NCI-H1417 treated with DMSO at 0.1 percent for 48 hours (cell line): ENCODE data around the gene NKTR.

Experiments used
- DNase-seq: peaks from one replicate; lab custom pipeline; 2025; lab: John Stamatoyannopoulos, UW

NKTR gene

GRCh38 chr3:42662037-42662812 is 61.7 kb downstream of the NKTR start:
- DNase-seq: no peak

- DNase-seq: no peak
Observed at GRCh38 chr3:42662813-42663535, 62.5 kb downstream of the NKTR start.

DNA sequence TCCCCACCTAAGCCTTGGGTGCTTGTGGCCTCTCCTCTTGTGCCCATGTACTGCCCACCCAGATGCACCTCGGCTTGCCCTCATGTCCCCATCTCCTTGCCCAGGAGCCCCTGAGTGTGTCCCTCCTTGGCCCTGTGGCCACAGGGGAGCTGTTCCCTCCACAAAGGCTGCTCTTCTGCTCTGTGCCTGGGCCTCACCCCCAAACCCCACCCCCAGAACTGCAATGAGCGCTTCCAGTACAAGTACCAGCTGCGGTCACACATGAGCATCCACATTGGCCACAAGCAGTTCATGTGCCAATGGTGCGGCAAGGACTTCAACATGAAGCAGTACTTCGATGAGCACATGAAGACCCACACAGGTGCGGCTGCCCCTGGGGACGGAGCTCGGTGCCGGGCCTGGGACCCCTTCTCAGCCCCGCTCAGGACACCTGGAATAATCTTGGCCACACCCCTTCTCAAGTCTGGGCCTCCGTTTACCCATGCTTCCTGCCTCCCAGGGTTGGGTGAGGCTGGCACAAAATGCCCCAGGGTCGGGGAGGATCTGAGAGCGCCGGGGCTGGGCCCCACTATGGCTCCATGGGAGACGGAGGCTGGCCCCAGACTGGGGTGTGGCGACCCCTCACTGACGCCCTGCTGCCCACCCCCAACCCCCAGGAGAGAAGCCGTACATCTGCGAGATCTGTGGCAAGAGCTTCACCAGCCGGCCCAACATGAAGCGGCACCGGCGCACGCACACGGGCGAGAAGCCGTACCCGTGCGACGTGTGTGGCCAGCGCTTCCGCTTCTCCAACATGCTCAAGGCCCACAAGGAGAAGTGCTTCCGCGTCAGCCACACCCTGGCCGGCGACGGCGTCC is 63.3 kb downstream of the NKTR start:
- no peak for DNase-seq

DNA sequence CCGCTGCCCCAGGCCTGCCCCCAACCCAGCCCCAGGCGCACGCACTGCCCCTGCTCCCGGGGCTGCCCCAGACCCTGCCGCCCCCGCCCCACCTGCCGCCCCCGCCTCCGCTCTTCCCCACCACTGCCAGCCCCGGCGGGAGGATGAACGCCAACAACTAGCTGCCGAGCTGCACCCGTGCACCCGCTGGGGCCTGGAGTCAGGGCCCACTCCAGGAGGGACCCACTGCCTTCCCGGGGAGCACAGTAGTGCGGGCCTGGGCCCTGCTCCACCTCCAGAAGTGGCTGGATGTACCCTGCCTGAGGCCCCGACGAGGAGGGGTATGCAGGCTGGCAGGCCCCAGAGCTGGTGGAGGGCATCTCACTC is 63.9 kb downstream of the NKTR start:
- no peak for DNase-seq

DNA sequence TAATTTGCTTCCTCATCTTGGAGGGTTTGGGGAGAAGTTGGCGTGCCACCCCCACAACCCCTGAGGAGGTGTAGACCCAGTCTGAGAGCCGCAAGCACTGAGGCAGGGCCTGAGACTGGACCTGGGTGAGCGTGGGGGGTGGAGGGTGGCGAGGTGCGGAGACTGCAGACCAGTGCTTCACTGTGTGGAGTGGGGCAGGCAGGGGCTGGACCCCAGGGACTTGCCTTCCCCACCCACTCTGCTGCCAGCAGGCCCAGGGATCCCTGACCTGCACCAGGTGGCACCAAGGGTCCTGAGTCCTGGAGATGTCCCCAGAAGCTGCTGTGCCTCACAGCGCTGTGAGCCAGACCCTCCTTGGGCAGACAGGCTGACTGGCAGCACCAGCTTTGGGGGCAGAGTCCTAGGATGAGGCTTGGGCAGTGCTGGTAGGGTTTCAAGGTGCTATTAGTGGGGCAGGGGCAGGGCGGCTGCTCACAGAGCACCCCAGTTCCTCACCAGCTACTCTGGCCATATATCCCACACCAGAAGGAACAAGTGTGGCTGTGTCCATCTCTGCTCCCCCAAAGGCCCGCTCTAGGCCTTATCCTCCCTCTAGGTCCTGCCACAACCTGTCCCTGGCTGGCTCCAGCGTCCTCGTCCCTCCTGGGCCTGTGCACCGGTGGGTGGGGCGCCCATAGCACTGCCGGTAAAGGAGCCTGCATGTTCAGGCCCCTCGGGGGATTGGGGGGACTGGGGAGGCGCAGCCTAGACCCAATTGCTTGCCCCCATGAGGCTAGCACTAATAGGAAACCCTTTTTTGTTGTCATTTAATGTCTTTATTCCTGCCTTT is 64.8 kb downstream of the NKTR start:
- DNase-seq: no peak

DNA sequence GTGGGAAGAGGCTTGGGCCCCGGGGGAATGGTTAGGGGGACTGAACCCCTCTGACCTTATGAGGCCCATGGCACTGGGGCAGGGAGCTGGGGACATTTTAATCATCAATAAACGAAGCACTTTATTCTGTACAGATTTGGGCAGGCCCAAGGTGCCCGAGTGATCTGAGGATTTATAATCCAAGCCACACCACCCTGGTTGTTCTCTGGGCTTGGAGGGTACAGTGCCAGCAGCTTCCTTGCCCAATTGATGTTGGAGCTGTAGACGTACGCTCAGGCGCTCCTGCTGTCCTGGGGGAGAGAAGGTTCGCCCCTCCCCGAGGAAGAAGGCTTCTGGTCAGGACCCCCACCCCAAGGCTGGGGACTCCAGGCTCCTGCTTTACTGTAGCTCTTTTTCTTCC is 65.5 kb downstream of the NKTR start:
- DNase-seq: no peak

- no peak for DNase-seq
Observed at GRCh38 chr3:42666577-42666998, 66.1 kb downstream of the NKTR start.

- DNase-seq: no peak
Observed at GRCh38 chr3:42667096-42667522, 66.6 kb downstream of the NKTR start.

DNA sequence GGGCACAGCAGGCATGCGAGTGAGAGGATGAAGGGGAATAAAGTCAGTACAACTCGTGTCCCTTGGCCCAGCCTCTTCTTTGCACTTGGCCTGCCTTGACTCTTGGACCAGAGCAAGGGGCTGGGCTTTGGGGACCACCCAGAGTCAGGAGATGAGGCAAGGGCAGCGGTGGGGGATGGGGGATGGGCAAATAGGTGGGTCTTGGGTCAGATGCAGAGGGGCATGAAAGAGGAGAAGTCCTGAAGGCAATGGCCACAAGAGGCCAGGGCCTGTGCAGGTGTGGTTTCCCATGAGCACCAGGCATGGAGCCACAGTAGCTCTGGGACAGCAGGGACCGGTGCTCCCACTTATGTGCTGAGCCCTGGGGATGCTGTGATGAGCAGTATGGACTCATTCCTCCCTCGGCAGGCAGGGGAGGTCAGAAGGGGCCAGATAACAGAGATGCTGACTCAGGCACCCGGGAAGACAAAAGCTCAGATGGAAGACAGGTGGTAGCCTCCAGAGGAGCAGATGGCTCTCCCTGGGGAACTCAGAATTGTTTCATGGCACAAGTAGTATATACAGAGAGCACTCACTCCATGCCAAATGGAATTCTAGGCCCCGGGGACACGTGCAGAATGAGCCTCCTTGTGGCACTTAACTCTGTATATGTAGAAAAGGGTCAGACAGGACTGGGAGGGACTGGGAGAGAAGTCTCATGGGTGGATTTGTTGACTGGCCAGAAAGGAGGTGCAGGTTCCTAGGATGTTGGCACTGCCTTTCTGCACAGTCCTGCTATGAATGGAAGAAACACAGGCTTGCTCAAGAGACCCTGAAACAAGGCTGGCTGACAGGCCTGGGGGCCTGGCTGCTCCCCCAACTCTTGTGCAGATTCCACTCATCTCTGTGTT is 67.3 kb downstream of the NKTR start:
- no peak for DNase-seq

DNA sequence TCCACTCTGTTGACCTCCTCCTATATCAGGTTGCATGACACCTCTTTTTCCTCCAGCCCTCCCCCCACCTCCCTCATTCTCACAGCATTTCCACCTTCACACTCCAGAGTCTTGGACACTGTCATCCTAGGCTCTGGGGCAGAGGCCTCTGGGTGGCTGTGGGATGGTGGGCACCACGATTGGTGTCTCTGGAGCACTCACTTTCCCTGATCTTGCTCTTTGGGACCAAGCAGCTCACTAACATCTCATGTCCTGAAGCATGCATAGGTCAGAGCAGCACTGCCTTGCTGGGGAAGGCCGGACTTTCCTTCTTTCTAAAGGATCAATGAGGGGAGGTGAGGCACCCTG is 67.9 kb downstream of the NKTR start:
- no peak for DNase-seq

GRCh38 chr3:42668793-42669217 is 68.3 kb downstream of the NKTR start:
- DNase-seq: no peak

- no peak for DNase-seq
Observed at GRCh38 chr3:42670051-42670576, 69.6 kb downstream of the NKTR start.

- no peak for DNase-seq
Observed at GRCh38 chr3:42670670-42671069, 70.2 kb downstream of the NKTR start.

- DNase-seq: no peak
Observed at GRCh38 chr3:42672515-42672914, 72.0 kb downstream of the NKTR start.

DNA sequence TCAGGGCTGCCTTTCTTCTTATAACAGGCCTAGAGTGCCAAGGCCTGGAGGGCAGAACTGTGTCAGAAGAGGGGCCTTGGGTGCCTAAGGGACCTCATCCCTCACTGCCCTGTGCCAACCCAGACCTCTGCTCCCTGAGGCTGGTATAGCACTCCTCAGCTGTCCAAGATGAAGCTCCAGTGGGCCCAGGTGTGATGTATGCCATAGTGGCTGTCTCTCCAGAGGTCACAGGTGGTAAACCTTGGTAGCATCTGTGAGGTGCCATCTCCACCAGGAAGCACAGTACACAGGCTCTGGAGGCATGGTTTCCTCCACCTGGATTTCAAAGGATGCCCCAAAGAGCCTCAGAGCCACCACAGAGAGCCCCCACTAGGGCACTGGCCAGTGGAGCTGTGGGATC is 72.6 kb downstream of the NKTR start:
- DNase-seq: no peak

DNA sequence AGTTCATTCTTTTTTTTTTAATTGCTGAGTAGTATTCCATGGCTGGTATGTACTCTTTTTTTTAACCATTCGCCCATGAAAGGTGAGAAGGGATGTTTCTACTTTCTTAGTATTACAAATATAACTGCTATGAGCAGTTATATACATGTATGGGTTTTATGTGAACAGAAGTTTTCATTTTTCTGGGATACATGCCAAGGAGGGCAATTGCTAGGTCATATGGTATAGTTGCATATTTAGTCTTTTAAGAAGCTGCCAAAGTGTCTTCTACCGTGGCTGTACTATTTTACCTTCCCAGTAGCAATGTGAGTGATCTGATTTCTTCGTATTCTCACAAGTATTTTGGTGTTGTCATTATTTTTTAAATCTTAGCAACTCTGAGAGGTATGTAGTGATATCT is 73.7 kb downstream of the NKTR start:
- no peak for DNase-seq

- no peak for DNase-seq
Observed at GRCh38 chr3:42675909-42676308, 75.4 kb downstream of the NKTR start.

GRCh38 chr3:42678447-42678846 is 78.0 kb downstream of the NKTR start:
- no peak for DNase-seq

GRCh38 chr3:42680271-42680670 is 79.8 kb downstream of the NKTR start:
- DNase-seq: no peak

- no peak for DNase-seq
Observed at GRCh38 chr3:42680806-42681205, 80.3 kb downstream of the NKTR start.
